Transverse colon (tissue), 1 donor: ENCODE measurements around the gene FAM162A.

Experiments used
- EP300 ChIP-seq: sonication (generic); formaldehyde crosslinking; IDR thresholded peaks from one replicate; pipeline ENCODE4 v1.6.1; 2017; ENCODE audit warnings: antibody characterized with exemption, low read depth
- POLR2A ChIP-seq: fragments of 450-650 bp; IDR thresholded peaks from one replicate; pipeline ENCODE4 v1.6.1; 2016; ENCODE audit warnings: antibody characterized with exemption, mild to moderate bottlenecking, moderate library complexity

DNA sequence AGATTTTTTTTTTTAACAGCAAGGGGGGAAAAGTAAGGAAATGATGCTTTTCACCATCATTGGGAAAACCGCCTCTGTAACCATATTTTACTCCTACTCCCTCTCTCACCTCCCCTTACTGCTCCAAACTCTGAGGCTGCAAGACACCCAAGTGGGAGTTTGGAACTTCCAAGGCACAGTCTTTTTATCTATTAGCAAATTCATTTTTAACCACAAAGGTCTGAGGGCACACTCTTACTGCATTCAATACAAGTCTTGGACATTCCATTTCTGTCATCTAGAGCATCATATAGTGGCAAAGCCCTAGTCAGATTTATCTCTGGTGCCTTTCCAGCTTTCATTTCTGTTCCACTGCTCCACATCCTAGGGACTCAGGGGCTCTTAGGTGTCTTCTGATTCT is 13.2 kb downstream of the FAM162A start:
- TF ChIP-seq EP300 (no peak), POLR2A (no peak)
